ENCODE measurements around the gene NPBWR2.

NPBWR2 gene

GRCh38 chr20:64055893-64056638 is 51.3 kb downstream of the NPBWR2 start:
- no peak for DNase-seq

- no peak for DNase-seq
Measured at GRCh38 chr20:64055396-64055892, 51.9 kb downstream of the NPBWR2 start.

GRCh38 chr20:64053841-64054661 is 53.3 kb downstream of the NPBWR2 start:
- no peak for DNase-seq

All from NCI-H1105 (cell line).